HepG2 (cell line): ENCODE data around the gene THAP3. TPM values are rescaled to one million over a fixed set of nuclear protein-coding genes. Genes with fewer than 3 reads are reported as not detected.
A peak's percentile ranks its signal among the peaks of the same experiment; 100 is the strongest.

ENCODE experiments used
- FOXK2 ChIP-seq: fragments of 450-650 bp; IDR thresholded peaks from 2 replicates; pipeline ENCODE4 v1.6.1; 2016
- GMEB2 ChIP-seq: IDR thresholded peaks from 2 replicates; pipeline ENCODE4 v1.6.1; 2016; ENCODE audit warnings: missing biosample characterization, missing genetic modification reagents, low read depth
- HOXA9 ChIP-seq: sonication (generic); formaldehyde crosslinking; IDR thresholded peaks from 2 replicates; pipeline ENCODE4 v1.8.1; 2022; ENCODE audit warnings: missing genetic modification reagents, mild to moderate bottlenecking, moderate library complexity, borderline replicate concordance
- KDM3A ChIP-seq: IDR thresholded peaks from 2 replicates; pipeline ENCODE4 v1.6.1; 2018; ENCODE audit warnings: low read depth, missing compliant biosample characterization
- NR2F1 ChIP-seq, 2 experiments: fragments of 450-650 bp in 1 of 2; formaldehyde crosslinking in 1 of 2; IDR thresholded peaks; 2 replicates each; pipeline versions ENCODE4 v1.5.0 to v1.6.1; 2016 to 2020; ENCODE audit warnings: mild to moderate bottlenecking in 1 of 2, missing compliant biosample characterization in 1 of 2, missing genetic modification reagents in 1 of 2, moderate library complexity in 1 of 2
- PRDM10 ChIP-seq: sonication (generic); formaldehyde crosslinking; IDR thresholded peaks from 2 replicates; pipeline ENCODE4 v1.4.0; 2020; ENCODE audit warnings: low read depth, missing genetic modification reagents
- SRY ChIP-seq: sonication (generic); formaldehyde crosslinking; IDR thresholded peaks from 2 replicates; pipeline ENCODE4 v1.8.0; 2022; ENCODE audit warnings: mild to moderate bottlenecking, missing genetic modification reagents
- TCF12 ChIP-seq, 2 experiments: fragments of 450-650 bp in 1 of 2; sonication (generic) in 1 of 2; formaldehyde crosslinking in 1 of 2; IDR thresholded peaks; 2 replicates each; pipeline versions ENCODE4 v1.6.1 to v1.8.0; 2017 to 2022; ENCODE audit warnings: antibody characterized with exemption in 1 of 2, mild to moderate bottlenecking in 1 of 2, missing genetic modification reagents in 1 of 2, moderate library complexity in 1 of 2
- UBTF ChIP-seq: sonication (generic); formaldehyde crosslinking; IDR thresholded peaks from 2 replicates; pipeline ENCODE4 v1.4.0; 2020; ENCODE audit warnings: mild to moderate bottlenecking, missing genetic modification reagents
- ZFP91 ChIP-seq: sonication (generic); formaldehyde crosslinking; IDR thresholded peaks from 2 replicates; pipeline ENCODE4 v1.9.0; 2022; ENCODE audit warnings: missing genetic modification reagents, mild to moderate bottlenecking, borderline replicate concordance
- ZNF570 ChIP-seq: sonication (generic); formaldehyde crosslinking; IDR thresholded peaks from 2 replicates; pipeline ENCODE4 v1.4.0; 2020; ENCODE audit warnings: mild to moderate bottlenecking, missing genetic modification reagents, borderline replicate concordance
- ZSCAN12 ChIP-seq: sonication (generic); formaldehyde crosslinking; IDR thresholded peaks from 2 replicates; pipeline ENCODE4 v1.9.0; 2021; ENCODE audit warnings: mild to moderate bottlenecking, missing genetic modification reagents
- polyA plus RNA-seq, 8 experiments: library from polyadenylated mRNA; depleted of rRNA in 3 of 8; stranded (reverse) in 7 of 8; unstranded in 1 of 8; fragments of >200 nt; fragmentation: Illumina TruSeq in 4 of 8; extraction: Trizol in 4 of 8; gene quantifications; 2 replicates each; pipeline versions ENCODE4 v1.2.1 to v1.2.3, GENCODE V29; 2011 to 2016; ENCODE audit warnings: low read depth in 4 of 8, missing spikeins in 1 of 8, mixed read lengths in 1 of 8; ENCODE audit not compliant: insufficient read depth in 1 of 8
- total RNA-seq, 5 experiments: library from RNA; depleted of rRNA; stranded (reverse); fragments of >200 nt; fragmentation: Illumina TruSeq; extraction: Trizol; gene quantifications; 2 replicates each; pipeline ENCODE4 v1.2.3, GENCODE V29; 2016; ENCODE audit warnings: low read depth in 1 of 5

THAP3 gene
- total and polyA plus RNA-seq, 2 of the 13 experiments (the other 11 are each of a cell fraction or from before 2014, with no cell fraction given), result 10.3 to 14.9 TPM

GRCh38 chr1:6601049-6601922 lies 23.4 kb upstream of the THAP3 start (continued):
- TF ChIP-seq TCF12 (IDR thresholded peaks at IDR 0.05), result no peak
- TF ChIP-seq TCF12 (CRISPR knock-in tag; IDR thresholded peaks at IDR 0.05), result no peak
- TF ChIP-seq NR2F1 (CRISPR knock-in tag; IDR thresholded peaks at IDR 0.05), result no peak
- TF ChIP-seq ZNF570 (CRISPR knock-in tag), result no peak
- no peak for TF ChIP-seq GMEB2 (CRISPR knock-in tag)
- no peak for TF ChIP-seq UBTF (CRISPR knock-in tag)
- no peak for TF ChIP-seq ZSCAN12 (CRISPR knock-in tag)
- TF ChIP-seq HOXA9 (CRISPR knock-in tag), result no peak
- no peak for TF ChIP-seq PRDM10 (CRISPR knock-in tag)
- no peak for TF ChIP-seq KDM3A (CRISPR knock-in tag)
- no peak for TF ChIP-seq SRY (CRISPR knock-in tag)
- TF ChIP-seq FOXK2, result peak; percentile 96
- no peak; the same call in 1 of the 2 replicates for TF ChIP-seq ZFP91 (CRISPR knock-in tag)
